CD4-positive, alpha-beta T cell (primary cell): ENCODE measurements around the gene CDK5R2. TPM values are rescaled to one million over a fixed set of nuclear protein-coding genes. Genes with fewer than 3 reads are reported as not detected.

ENCODE experiments used
- ATAC-seq: fragments of 200-7000 bp; cut with Tn5 transposase; one replicate; pipeline ENCODE4 v1.10.0; 2022; ENCODE audit warnings: mild to moderate bottlenecking; ENCODE audit not compliant: poor library complexity
- CTCF ChIA-PET: fragments of 350-600 bp; sonication (Branson Sonifier 250); formaldehyde crosslinking; loops from one replicate; lab custom pipeline; 2021; ENCODE audit warnings: antibody characterized with exemption, inconsistent platforms; lab: Charles Lee
- POLR2A ChIA-PET: fragments of 350-600 bp; sonication (Branson Sonifier 250); formaldehyde crosslinking; loops from one replicate; lab custom pipeline; 2021; ENCODE audit warnings: antibody characterized with exemption, inconsistent platforms; lab: Charles Lee
- DNase-seq, 14 experiments: peaks; one replicate each; pipeline ENCODE4 v3.0.0-alpha.2; 2013 to 2020; ENCODE audit warnings: mixed read lengths in 2 of 14
- H3K27ac ChIP-seq, 2 donors: one replicate each; pipeline versions ENCODE4 v1.5.1 to v1.7.0; 2013; ENCODE audit warnings: low read length in 2 of 2, low read depth in 1 of 2, mild to moderate bottlenecking in 1 of 2
- H3K27me3 ChIP-seq, 2 experiments: 1 replicate in 1 of 2; 2 replicates in 1 of 2; pipeline versions ENCODE4 v1.6.1 to v1.7.0; 2013; ENCODE audit warnings: low read length in 2 of 2, control low read depth in 1 of 2, mild to moderate bottlenecking in 1 of 2, moderate library complexity in 1 of 2; ENCODE audit not compliant: insufficient read depth in 2 of 2, control insufficient read depth in 1 of 2
- H3K36me3 ChIP-seq: one replicate; pipeline ENCODE4 v1.6.1; 2013; ENCODE audit warnings: low read length, control low read depth; ENCODE audit not compliant: insufficient read depth
- H3K4me1 ChIP-seq: one replicate; pipeline ENCODE4 v1.6.1; 2013; ENCODE audit warnings: low read length, control low read depth; ENCODE audit not compliant: insufficient read depth
- H3K4me3 ChIP-seq: one replicate; pipeline ENCODE4 v1.5.1; 2013; ENCODE audit warnings: mild to moderate bottlenecking, low read length, moderate library complexity
- H3K9me3 ChIP-seq, 2 experiments: 1 replicate in 1 of 2; 2 replicates in 1 of 2; pipeline versions ENCODE4 v1.6.1 to v1.7.0; 2013; ENCODE audit warnings: low read length in 2 of 2, mild to moderate bottlenecking in 2 of 2, control low read depth in 1 of 2, moderate library complexity in 1 of 2; ENCODE audit not compliant: control insufficient read depth in 1 of 2, insufficient read depth in 1 of 2
- H3K27ac Mint-ChIP-seq: one replicate; pipeline ENCODE4 v1.8.0; 2020; ENCODE audit warnings: mixed read lengths
- H3K27me3 Mint-ChIP-seq: one replicate; pipeline ENCODE4 v1.8.0; 2021; ENCODE audit warnings: mixed read lengths
- H3K36me3 Mint-ChIP-seq: one replicate; pipeline ENCODE4 v1.8.0; 2021; ENCODE audit warnings: low read depth, mixed read lengths
- H3K4me1 Mint-ChIP-seq: one replicate; pipeline ENCODE4 v1.8.0; 2021; ENCODE audit warnings: low read depth, mixed read lengths
- H3K4me3 Mint-ChIP-seq: one replicate; pipeline ENCODE4 v1.8.0; 2020; ENCODE audit warnings: mild to moderate bottlenecking, mixed read lengths
- H3K9me3 Mint-ChIP-seq: one replicate; pipeline ENCODE4 v1.8.0; 2020; ENCODE audit warnings: mixed read lengths
- CTCF ChIP-seq: fragments of 200-600 bp; IDR thresholded peaks from one replicate; pipeline ENCODE4 v1.8.0; 2022; ENCODE audit warnings: antibody characterized with exemption, mild to moderate bottlenecking
- intact Hi-C, 2 experiments: fragments of 100-400 bp; cut with DNase I in 1 of 2; cut with micrococcal nuclease in 1 of 2; formaldehyde crosslinking; loops; one replicate each; pipeline versions ENCODE4 v1.15.1 to v1.9.0; 2023 to 2025; cut with DNase I, micrococcal nuclease
- total RNA-seq, 174 experiments: library from RNA in 2 of 174; stranded (reverse) in 2 of 174; gene quantifications; one replicate each; pipeline ENCODE4 v1.2.3 and lab custom pipeline; 2021 to 2026

The CDK5R2 gene
- total RNA-seq, 2 experiments from 2014 or later = not detected

- intact Hi-C loops = loop anchor here in 1 of 2 experiments (2.0 kb wide), 1 partner anchor 151 kb away; no protein-coding TSS in a partner anchor
- peaks cover 81% of the 10 kb centered on the region for H3K27me3 Mint-ChIP-seq
- Histone ChIP-seq H3K9me3 (peaks cover 0 to 34% of the 10 kb centered on the region in 2 experiments), H3K4me3 (no peak overlapping the region), H3K27ac (no peak overlapping the region), H3K27me3 (peaks cover 73 to 75% of the 10 kb centered on the region in 2 experiments), H3K4me1 (peaks cover 28% of the 10 kb centered on the region), H3K36me3 (no peaks in the 10 kb centered on the region)
- ChIA-PET POLR2A (no interaction called here), CTCF (interaction anchor here (1.2 to 1.3 kb wide), 2 partner anchors 24 to 26 kb away, joined by 3 to 5 read pairs; no protein-coding TSS in a partner anchor)
- H3K4me3 Mint-ChIP-seq = peak overlapping the region; percentile 20
- no peak for DNase-seq
- no peak for ATAC-seq
- H3K27ac Mint-ChIP-seq = no peak overlapping the region
- H3K9me3 Mint-ChIP-seq = no peaks in the 10 kb centered on the region
- TF ChIP-seq CTCF = no peak
- no peaks in the 10 kb centered on the region for H3K36me3 Mint-ChIP-seq
- H3K4me1 Mint-ChIP-seq = peaks cover 12% of the 10 kb centered on the region
These were observed 44.5 kb downstream of the CDK5R2 start for GRCh38 chr2:219003979-219004378.

- peaks cover 62% of the 10 kb centered on the region for H3K27me3 Mint-ChIP-seq
- Histone ChIP-seq H3K27me3 (peaks cover 27 to 29% of the 10 kb centered on the region in 2 experiments), H3K4me3 (no peak overlapping the region), H3K9me3 (peaks cover 0 to 4% of the 10 kb centered on the region in 2 experiments), H3K27ac (no peak overlapping the region), H3K36me3 (no peaks in the 10 kb centered on the region), H3K4me1 (no peaks in the 10 kb centered on the region)
- no peak overlapping the region for H3K4me3 Mint-ChIP-seq
- intact Hi-C loops = no loop called here
- no peaks in the 10 kb centered on the region for H3K9me3 Mint-ChIP-seq
- ChIA-PET CTCF (no interaction called here), POLR2A (no interaction called here)
- no peak overlapping the region for H3K27ac Mint-ChIP-seq
- ATAC-seq (no peak), DNase-seq (no peak)
- no peaks in the 10 kb centered on the region for H3K36me3 Mint-ChIP-seq
- no peak for TF ChIP-seq CTCF
- H3K4me1 Mint-ChIP-seq = no peaks in the 10 kb centered on the region
These were observed 49.8 kb downstream of the CDK5R2 start for GRCh38 chr2:219009294-219009693.

- peak in 2 of 14 experiments; percentile 16 to 40 for DNase-seq
- CTCF ChIA-PET = interaction anchor here (0.6 to 1.3 kb wide), 3 partner anchors 14 to 124 kb away, joined by 3 to 5 read pairs (median 3); no protein-coding TSS in a partner anchor
These were observed 50.8 kb downstream of the CDK5R2 start for GRCh38 chr2:219010162-219010756.

More at GRCh38 chr2:219010162-219010756, 50.8 kb downstream of the CDK5R2 start:
- no peaks in the 10 kb centered on the region for H3K4me1 ChIP-seq
- Mint-ChIP-seq H3K4me3 (no peak overlapping the region), H3K27me3 (peaks cover 53% of the 10 kb centered on the region), H3K9me3 (no peaks in the 10 kb centered on the region), H3K27ac (no peak overlapping the region), H3K36me3 (no peaks in the 10 kb centered on the region), H3K4me1 (no peaks in the 10 kb centered on the region)
- intact Hi-C loops = no loop called here
- peak; percentile 71 for ATAC-seq
- no peaks in the 10 kb centered on the region for H3K36me3 ChIP-seq
- H3K4me3 ChIP-seq = no peak overlapping the region
- peak; percentile 35 for TF ChIP-seq CTCF
- H3K27me3 ChIP-seq = peaks cover 21% of the 10 kb centered on the region in 2 experiments
- H3K9me3 ChIP-seq = peaks cover 0 to 4% of the 10 kb centered on the region in 2 experiments
- H3K27ac ChIP-seq = no peak overlapping the region
- POLR2A ChIA-PET = no interaction called here
